Astrocyte (in vitro differentiated cells and primary cell): ENCODE measurements around the gene SUMO3. TPM values are rescaled to one million over a fixed set of nuclear protein-coding genes. Genes with fewer than 3 reads are reported as not detected.

ENCODE experiments used
- DNase-seq: peaks from one replicate; pipeline ENCODE4 v3.0.0-alpha.2; 2010; ENCODE audit warnings: low read depth
- FAIRE-seq: peaks from 2 replicates; lab custom pipeline; 2011; peaks lifted over from hg19 to GRCh38; lab: Jason Lieb, UNC
- H2AFZ ChIP-seq: 2 replicates; pipeline ENCODE4 v1.6.0; 2012; ENCODE audit warnings: low read depth, low read length, inconsistent platforms
- H3K27ac ChIP-seq: 2 replicates; pipeline ENCODE4 v1.5.1; 2011; ENCODE audit warnings: low read depth, low read length, inconsistent platforms
- H3K27me3 ChIP-seq: 2 replicates; pipeline ENCODE4 v1.6.0; 2011; ENCODE audit warnings: low read length, inconsistent platforms; ENCODE audit not compliant: insufficient read depth
- H3K36me3 ChIP-seq: 2 replicates; pipeline ENCODE4 v1.5.1; 2011; ENCODE audit warnings: low read length, inconsistent platforms; ENCODE audit not compliant: insufficient read depth
- H3K4me1 ChIP-seq: 2 replicates; pipeline ENCODE4 v1.5.1; 2011; ENCODE audit warnings: low read length, inconsistent platforms; ENCODE audit not compliant: insufficient read depth
- H3K4me2 ChIP-seq: 2 replicates; pipeline ENCODE4 v1.6.0; 2012; ENCODE audit warnings: low read length, inconsistent platforms
- H3K4me3 ChIP-seq: 2 replicates; pipeline ENCODE4 v1.5.1; 2011; ENCODE audit warnings: low read depth, mild to moderate bottlenecking, low read length, inconsistent platforms; ENCODE audit not compliant: insufficient read depth
- H3K79me2 ChIP-seq: 2 replicates; pipeline ENCODE4 v1.6.0; 2012; ENCODE audit warnings: mild to moderate bottlenecking, low read length, inconsistent platforms; ENCODE audit not compliant: insufficient read depth
- H3K9ac ChIP-seq: 2 replicates; pipeline ENCODE4 v1.6.0; 2012; ENCODE audit warnings: mild to moderate bottlenecking, low read length, inconsistent platforms
- H3K9me3 ChIP-seq: 2 replicates; pipeline ENCODE4 v1.5.1; 2012; ENCODE audit warnings: low read depth, mild to moderate bottlenecking, low read length, inconsistent platforms; ENCODE audit not compliant: insufficient read depth
- H4K20me1 ChIP-seq: 2 replicates; pipeline ENCODE4 v1.6.0; 2012; ENCODE audit warnings: low read length, inconsistent platforms; ENCODE audit not compliant: insufficient read depth
- H3K27ac Mint-ChIP-seq: one replicate; pipeline ENCODE4 v1.8.0; 2021; ENCODE audit warnings: mild to moderate bottlenecking, mixed read lengths; ENCODE audit not compliant: unreplicated experiment
- H3K27me3 Mint-ChIP-seq: one replicate; pipeline ENCODE4 v1.8.0; 2021; ENCODE audit warnings: low read depth, mixed read lengths; ENCODE audit not compliant: unreplicated experiment
- H3K36me3 Mint-ChIP-seq: one replicate; pipeline ENCODE4 v1.8.0; 2021; ENCODE audit warnings: low read depth, mixed read lengths; ENCODE audit not compliant: unreplicated experiment
- H3K4me1 Mint-ChIP-seq: one replicate; pipeline ENCODE4 v1.8.0; 2021; ENCODE audit warnings: low read depth, mixed read lengths; ENCODE audit not compliant: unreplicated experiment
- H3K4me3 Mint-ChIP-seq: one replicate; pipeline ENCODE4 v1.8.0; 2021; ENCODE audit warnings: mild to moderate bottlenecking, moderate library complexity, mixed read lengths; ENCODE audit not compliant: unreplicated experiment
- H3K9me3 Mint-ChIP-seq: one replicate; pipeline ENCODE4 v1.8.0; 2021; ENCODE audit warnings: mild to moderate bottlenecking, mixed read lengths; ENCODE audit not compliant: unreplicated experiment
- EZH2 ChIP-seq: IDR thresholded peaks from 2 replicates; pipeline ENCODE4 v1.6.1; 2012; ENCODE audit warnings: mild to moderate bottlenecking, low read length, inconsistent platforms; ENCODE audit not compliant: insufficient read depth
- total RNA-seq: library from RNA; stranded (reverse); gene quantifications from 2 replicates; pipeline ENCODE4 v1.2.1, GENCODE V29; 2021
- TF ChIP-seq, protein P1 (sequence below): IDR thresholded peaks from 2 replicates; pipeline ENCODE4 v1.5.1; 2011; ENCODE audit warnings: low read depth, mild to moderate bottlenecking, inconsistent platforms, low read length, moderate library complexity; ENCODE audit not compliant: insufficient read depth

SUMO3 gene
- total RNA-seq, 1 donor from 2014 or later = 83.5 TPM

DNA sequence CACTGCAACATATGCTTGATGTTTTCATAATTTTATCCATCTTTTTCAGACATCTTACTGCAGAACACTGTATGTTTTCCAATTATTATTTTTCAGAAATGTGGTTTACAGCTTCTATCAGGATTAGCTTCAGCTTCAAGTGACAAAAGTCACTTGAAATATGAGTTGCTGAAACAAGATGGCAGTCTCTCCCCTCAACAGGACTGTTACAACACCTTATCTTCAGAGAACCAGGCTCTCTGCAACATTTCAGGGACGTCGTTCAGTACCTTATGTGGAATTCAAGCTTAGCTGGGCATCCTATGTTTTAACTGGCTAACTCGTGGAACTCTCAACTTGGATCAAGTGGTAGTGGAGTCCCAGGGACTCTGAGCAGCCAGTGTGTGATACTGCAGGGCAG lies 14.2 kb downstream of the SUMO3 start:
- peaks cover 10% of the 10 kb centered on the region for H3K4me1 Mint-ChIP-seq
- H3K4me3 Mint-ChIP-seq = no peak overlapping the region
- no peak for DNase-seq
- Histone ChIP-seq H3K9ac (no peak overlapping the region), H2AFZ (no peak overlapping the region), H3K4me1 (peaks cover 16% of the 10 kb centered on the region), H3K4me3 (no peak overlapping the region), H3K36me3 (peaks cover 24% of the 10 kb centered on the region), H3K4me2 (no peak overlapping the region), H3K27ac (no peak overlapping the region), H3K79me2 (peaks cover 48% of the 10 kb centered on the region), H4K20me1 (peaks cover 53% of the 10 kb centered on the region), H3K27me3 (no peaks in the 10 kb centered on the region), H3K9me3 (no peaks in the 10 kb centered on the region)
- no peak overlapping the region for H3K27ac Mint-ChIP-seq
- no peaks in the 10 kb centered on the region for H3K9me3 Mint-ChIP-seq
- TF ChIP-seq EZH2 = no peak
- TF ChIP-seq, protein P1, sequence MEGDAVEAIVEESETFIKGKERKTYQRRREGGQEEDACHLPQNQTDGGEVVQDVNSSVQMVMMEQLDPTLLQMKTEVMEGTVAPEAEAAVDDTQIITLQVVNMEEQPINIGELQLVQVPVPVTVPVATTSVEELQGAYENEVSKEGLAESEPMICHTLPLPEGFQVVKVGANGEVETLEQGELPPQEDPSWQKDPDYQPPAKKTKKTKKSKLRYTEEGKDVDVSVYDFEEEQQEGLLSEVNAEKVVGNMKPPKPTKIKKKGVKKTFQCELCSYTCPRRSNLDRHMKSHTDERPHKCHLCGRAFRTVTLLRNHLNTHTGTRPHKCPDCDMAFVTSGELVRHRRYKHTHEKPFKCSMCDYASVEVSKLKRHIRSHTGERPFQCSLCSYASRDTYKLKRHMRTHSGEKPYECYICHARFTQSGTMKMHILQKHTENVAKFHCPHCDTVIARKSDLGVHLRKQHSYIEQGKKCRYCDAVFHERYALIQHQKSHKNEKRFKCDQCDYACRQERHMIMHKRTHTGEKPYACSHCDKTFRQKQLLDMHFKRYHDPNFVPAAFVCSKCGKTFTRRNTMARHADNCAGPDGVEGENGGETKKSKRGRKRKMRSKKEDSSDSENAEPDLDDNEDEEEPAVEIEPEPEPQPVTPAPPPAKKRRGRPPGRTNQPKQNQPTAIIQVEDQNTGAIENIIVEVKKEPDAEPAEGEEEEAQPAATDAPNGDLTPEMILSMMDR = no peak
- peaks cover 16% of the 10 kb centered on the region for H3K36me3 Mint-ChIP-seq
- FAIRE-seq = no peak
- H3K27me3 Mint-ChIP-seq = no peaks in the 10 kb centered on the region

GRCh38 chr21:44802396-44803153 lies 15.3 kb downstream of the SUMO3 start:
- H3K36me3 Mint-ChIP-seq = peaks cover 17% of the 10 kb centered on the region
- Histone ChIP-seq H2AFZ (peak overlapping the region; percentile 15), H3K27ac (peak overlapping the region; percentile 69), H3K4me2 (peak overlapping the region; percentile 98), H3K79me2 (peaks cover 54% of the 10 kb centered on the region), H4K20me1 (peaks cover 58% of the 10 kb centered on the region), H3K27me3 (no peaks in the 10 kb centered on the region), H3K36me3 (peaks cover 23% of the 10 kb centered on the region), H3K9ac (peak overlapping the region; percentile 92), H3K4me3 (peak overlapping the region; percentile 93), H3K4me1 (peaks cover 16% of the 10 kb centered on the region), H3K9me3 (no peaks in the 10 kb centered on the region)
- FAIRE-seq (no peak), DNase-seq (no peak)
- no peaks in the 10 kb centered on the region for H3K9me3 Mint-ChIP-seq
- no peak overlapping the region for H3K27ac Mint-ChIP-seq
- no peaks in the 10 kb centered on the region for H3K27me3 Mint-ChIP-seq
- peak overlapping the region; percentile 86 for H3K4me3 Mint-ChIP-seq
- peaks cover 10% of the 10 kb centered on the region for H3K4me1 Mint-ChIP-seq
- TF ChIP-seq EZH2 = no peak
- TF ChIP-seq, protein P1 = no peak
